SK-N-SH treated with all-trans-retinoic acid at 6 μM for 48 hours (cell line): Measurements from ENCODE around the gene GMNN.

ENCODE experiments used
- ATAC-seq: fragments of 200-7000 bp; cut with Tn5 transposase; 3 replicates; pipeline ENCODE4 v1.9.1; 2020; ENCODE audit warnings: mild to moderate bottlenecking, moderate library complexity
- ARNTL ChIP-seq: fragments of 450-650 bp; formaldehyde crosslinking; IDR thresholded peaks from 2 replicates; pipeline ENCODE4 v1.5.0; 2020; ENCODE audit warnings: low read depth, mild to moderate bottlenecking, moderate library complexity, borderline replicate concordance
- BACH2 ChIP-seq: fragments of 250-450 bp; sonication (Bioruptor Pico); IDR thresholded peaks from 2 replicates; pipeline ENCODE4 v1.9.0; 2021; ENCODE audit warnings: mild to moderate bottlenecking, borderline replicate concordance
- GLIS3 ChIP-seq: fragments of 250-450 bp; sonication (Bioruptor Pico); IDR thresholded peaks from 2 replicates; pipeline ENCODE4 v1.5.0; 2020; ENCODE audit warnings: mild to moderate bottlenecking, moderate library complexity
- ISL1 ChIP-seq: fragments of 250-450 bp; sonication (Bioruptor Pico); IDR thresholded peaks from 2 replicates; pipeline ENCODE4 v2.1.2; 2022; ENCODE audit warnings: mild to moderate bottlenecking, moderate library complexity
- OSR1 ChIP-seq: fragments of 250-450 bp; sonication (Bioruptor Pico); IDR thresholded peaks from 2 replicates; pipeline ENCODE4 v1.8.0; 2022; ENCODE audit warnings: moderate library complexity, mild to moderate bottlenecking, inconsistent platforms
- PPARA ChIP-seq: fragments of 250-450 bp; sonication (Bioruptor Pico); IDR thresholded peaks from 2 replicates; pipeline ENCODE4 v1.5.0; 2020; ENCODE audit warnings: mild to moderate bottlenecking, borderline replicate concordance
- RARB ChIP-seq: fragments of 250-450 bp; sonication (Bioruptor Pico); IDR thresholded peaks from 2 replicates; pipeline ENCODE4 v1.8.0; 2021; ENCODE audit warnings: mild to moderate bottlenecking, moderate library complexity
- SNAI2 ChIP-seq: fragments of 250-450 bp; sonication (Bioruptor Pico); IDR thresholded peaks from 2 replicates; pipeline ENCODE4 v1.5.0; 2020; ENCODE audit warnings: mild to moderate bottlenecking, moderate library complexity
- TCF4 ChIP-seq: fragments of 250-450 bp; sonication (Bioruptor Pico); IDR thresholded peaks from 2 replicates; pipeline ENCODE4 v1.8.0; 2021; ENCODE audit warnings: mild to moderate bottlenecking, moderate library complexity, borderline replicate concordance
- TOX ChIP-seq: fragments of 250-450 bp; sonication (Bioruptor Pico); IDR thresholded peaks from 2 replicates; pipeline ENCODE4 v1.8.0; 2021; ENCODE audit warnings: mild to moderate bottlenecking, moderate library complexity, borderline replicate concordance
- ZC3H10 ChIP-seq: fragments of 250-450 bp; sonication (Bioruptor Pico); IDR thresholded peaks from 2 replicates; pipeline ENCODE4 v1.5.1; 2021; ENCODE audit warnings: mild to moderate bottlenecking, moderate library complexity
- ZFP30 ChIP-seq: fragments of 450-650 bp; formaldehyde crosslinking; IDR thresholded peaks from 2 replicates; pipeline ENCODE4 v1.5.0; 2022; ENCODE audit warnings: mild to moderate bottlenecking, moderate library complexity
- ZNF565 ChIP-seq: fragments of 450-650 bp; formaldehyde crosslinking; conservative IDR thresholded peaks from 2 replicates; pipeline ENCODE4 v1.5.0; 2020; ENCODE audit warnings: low read depth, mild to moderate bottlenecking, moderate library complexity
- ZNF70 ChIP-seq: fragments of 450-650 bp; formaldehyde crosslinking; IDR thresholded peaks from 2 replicates; pipeline ENCODE4 v1.5.0; 2020; ENCODE audit warnings: mild to moderate bottlenecking, moderate library complexity
- ZNF8 ChIP-seq: fragments of 450-650 bp; formaldehyde crosslinking; IDR thresholded peaks from 2 replicates; pipeline ENCODE4 v1.5.0; 2020; ENCODE audit warnings: mild to moderate bottlenecking, moderate library complexity
- TF ChIP-seq, protein P1 (sequence below): fragments of 250-450 bp; sonication (Bioruptor Pico); IDR thresholded peaks from 2 replicates; pipeline ENCODE4 v1.5.1; 2020; ENCODE audit warnings: low read depth, mild to moderate bottlenecking, moderate library complexity
- TF ChIP-seq, protein P2 (sequence below): fragments of 250-450 bp; sonication (Bioruptor Pico); IDR thresholded peaks from 2 replicates; pipeline ENCODE4 v1.8.0; 2021; ENCODE audit warnings: low read depth, mild to moderate bottlenecking, moderate library complexity, borderline replicate concordance
- TF ChIP-seq, protein P3 (sequence below): fragments of 250-450 bp; sonication (Bioruptor Pico); IDR thresholded peaks from 2 replicates; pipeline ENCODE4 v1.5.1; 2021; ENCODE audit warnings: mild to moderate bottlenecking, moderate library complexity

GMNN gene

DNA sequence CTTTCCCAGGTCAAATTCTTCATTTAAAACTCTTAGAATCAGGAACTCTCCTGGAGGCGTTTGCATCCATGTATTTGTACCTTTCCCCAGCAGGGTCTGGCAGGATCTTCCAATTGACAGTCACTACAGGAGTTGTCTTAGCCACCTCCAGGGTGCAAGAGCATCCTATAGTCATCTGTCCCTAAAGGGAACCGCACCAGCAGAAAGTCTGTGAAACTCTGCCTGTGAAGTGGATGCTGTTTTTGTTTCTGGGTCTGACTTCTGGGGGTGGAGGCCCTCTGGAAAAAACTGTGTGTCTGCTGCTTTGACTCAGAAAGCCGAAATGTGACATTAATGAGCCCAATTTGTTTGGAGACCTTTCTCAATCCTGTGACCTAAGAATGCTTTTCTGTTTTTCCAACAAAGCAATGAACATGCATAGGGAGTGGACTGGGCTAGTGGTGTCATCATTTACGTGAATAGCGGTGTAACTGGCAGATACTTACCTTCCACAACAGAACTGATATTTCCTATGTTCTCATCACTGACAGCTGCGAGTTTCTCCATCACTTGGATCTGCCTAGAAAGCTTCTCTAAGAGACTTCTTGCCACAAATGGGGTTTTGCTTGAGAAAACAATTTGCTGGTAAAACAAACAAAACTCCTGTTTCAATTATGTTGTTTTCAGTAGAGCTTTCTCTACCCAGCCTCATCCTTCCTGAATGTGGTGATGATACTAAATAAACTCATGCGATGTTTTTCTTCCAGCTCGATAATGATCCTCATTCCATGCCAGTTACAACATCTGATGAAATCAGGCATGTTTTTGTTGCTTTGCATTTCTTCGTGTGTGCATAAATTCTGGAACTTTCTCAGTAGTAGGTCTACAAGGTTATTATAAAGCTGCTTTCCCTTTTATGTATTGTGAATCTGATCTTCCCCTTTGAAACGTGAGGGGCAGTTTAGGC lies 57.3 kb downstream of the GMNN start:
- no peak for ATAC-seq
- TF ChIP-seq ZC3H10 (CRISPR knock-in tag) = no peak
- TF ChIP-seq ZNF70 (CRISPR knock-in tag) = no peak; the same call in 1 of the 2 replicates
- TF ChIP-seq ZFP30 (CRISPR knock-in tag) = no peak
- TF ChIP-seq SNAI2 (CRISPR knock-in tag) = no peak
- TF ChIP-seq ARNTL (CRISPR knock-in tag) = no peak
- TF ChIP-seq RARB (CRISPR knock-in tag) = no peak
- TF ChIP-seq, protein P1, sequence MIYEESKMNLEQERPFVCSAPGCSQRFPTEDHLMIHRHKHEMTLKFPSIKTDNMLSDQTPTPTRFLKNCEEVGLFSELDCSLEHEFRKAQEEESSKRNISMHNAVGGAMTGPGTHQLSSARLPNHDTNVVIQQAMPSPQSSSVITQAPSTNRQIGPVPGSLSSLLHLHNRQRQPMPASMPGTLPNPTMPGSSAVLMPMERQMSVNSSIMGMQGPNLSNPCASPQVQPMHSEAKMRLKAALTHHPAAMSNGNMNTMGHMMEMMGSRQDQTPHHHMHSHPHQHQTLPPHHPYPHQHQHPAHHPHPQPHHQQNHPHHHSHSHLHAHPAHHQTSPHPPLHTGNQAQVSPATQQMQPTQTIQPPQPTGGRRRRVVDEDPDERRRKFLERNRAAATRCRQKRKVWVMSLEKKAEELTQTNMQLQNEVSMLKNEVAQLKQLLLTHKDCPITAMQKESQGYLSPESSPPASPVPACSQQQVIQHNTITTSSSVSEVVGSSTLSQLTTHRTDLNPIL = no peak

DNA sequence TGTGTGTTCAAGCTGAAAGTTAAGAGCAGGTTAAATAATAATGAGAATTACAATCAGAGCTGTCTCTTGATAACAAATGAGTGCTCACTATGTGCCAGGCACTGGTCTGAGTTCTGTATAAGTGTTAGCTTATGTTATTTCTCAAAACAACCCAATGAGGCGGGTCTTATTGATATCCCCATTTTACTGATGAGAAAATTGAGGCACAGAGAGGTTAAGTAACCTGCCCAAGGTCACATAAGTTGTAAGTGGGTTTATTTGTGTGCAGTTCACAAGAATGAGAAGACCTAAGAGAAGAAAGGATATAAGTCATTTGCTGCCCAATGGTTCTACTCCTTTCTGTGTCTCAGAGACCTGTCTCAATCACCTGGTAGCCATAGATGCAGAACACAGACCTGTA lies 58.1 kb downstream of the GMNN start:
- TF ChIP-seq TCF4 (no peak), SNAI2 (CRISPR knock-in tag) (no peak), BACH2 (CRISPR knock-in tag) (no peak), ZNF565 (no peak), OSR1 (CRISPR knock-in tag) (no peak), ISL1 (CRISPR knock-in tag) (no peak)
- TF ChIP-seq, protein P2, sequence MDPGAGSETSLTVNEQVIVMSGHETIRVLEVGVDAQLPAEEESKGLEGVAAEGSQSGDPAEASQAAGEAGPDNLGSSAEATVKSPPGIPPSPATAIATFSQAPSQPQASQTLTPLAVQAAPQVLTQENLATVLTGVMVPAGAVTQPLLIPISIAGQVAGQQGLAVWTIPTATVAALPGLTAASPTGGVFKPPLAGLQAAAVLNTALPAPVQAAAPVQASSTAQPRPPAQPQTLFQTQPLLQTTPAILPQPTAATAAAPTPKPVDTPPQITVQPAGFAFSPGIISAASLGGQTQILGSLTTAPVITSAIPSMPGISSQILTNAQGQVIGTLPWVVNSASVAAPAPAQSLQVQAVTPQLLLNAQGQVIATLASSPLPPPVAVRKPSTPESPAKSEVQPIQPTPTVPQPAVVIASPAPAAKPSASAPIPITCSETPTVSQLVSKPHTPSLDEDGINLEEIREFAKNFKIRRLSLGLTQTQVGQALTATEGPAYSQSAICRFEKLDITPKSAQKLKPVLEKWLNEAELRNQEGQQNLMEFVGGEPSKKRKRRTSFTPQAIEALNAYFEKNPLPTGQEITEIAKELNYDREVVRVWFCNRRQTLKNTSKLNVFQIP (CRISPR knock-in tag) = no peak
- ATAC-seq = no peak

DNA sequence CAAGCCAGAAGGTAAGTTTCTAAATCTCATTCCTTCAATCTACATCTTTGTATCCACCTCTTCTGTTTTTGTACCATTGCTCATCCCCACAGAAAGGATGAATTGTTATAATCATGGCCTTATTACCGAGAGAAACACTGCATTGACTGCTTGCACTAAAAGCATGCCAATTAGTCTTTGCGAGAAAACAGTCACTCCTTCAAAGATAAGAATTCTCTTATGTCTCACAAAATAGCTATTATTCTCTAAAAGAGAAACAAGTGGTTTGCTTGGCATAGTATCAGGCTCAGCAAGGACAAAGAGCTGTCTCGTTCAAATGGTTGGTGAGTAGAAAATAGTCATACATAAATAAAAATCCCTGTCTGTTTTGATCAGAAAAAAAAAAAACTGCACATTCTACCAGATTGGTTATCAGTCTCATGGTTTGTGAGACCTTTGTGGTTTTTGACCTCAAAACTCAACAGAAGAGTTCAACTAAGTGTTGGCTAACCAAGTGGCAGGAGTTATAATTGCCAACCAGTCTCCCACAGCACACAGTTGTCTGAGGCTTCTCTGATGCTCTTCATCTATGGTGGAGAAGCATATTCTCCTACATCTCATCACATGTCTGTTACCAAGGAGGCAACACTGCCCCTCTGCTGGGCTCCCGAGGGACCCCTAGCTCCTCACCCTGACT lies 59.1 kb downstream of the GMNN start:
- no peak for TF ChIP-seq GLIS3
- no peak for TF ChIP-seq BACH2 (CRISPR knock-in tag)
- no peak for TF ChIP-seq ISL1 (CRISPR knock-in tag)
- TF ChIP-seq TOX (CRISPR knock-in tag) = no peak
- TF ChIP-seq ZNF8 (CRISPR knock-in tag) = no peak
- no peak for TF ChIP-seq PPARA (CRISPR knock-in tag)
- TF ChIP-seq ZC3H10 (CRISPR knock-in tag) = no peak
- TF ChIP-seq, protein P3, sequence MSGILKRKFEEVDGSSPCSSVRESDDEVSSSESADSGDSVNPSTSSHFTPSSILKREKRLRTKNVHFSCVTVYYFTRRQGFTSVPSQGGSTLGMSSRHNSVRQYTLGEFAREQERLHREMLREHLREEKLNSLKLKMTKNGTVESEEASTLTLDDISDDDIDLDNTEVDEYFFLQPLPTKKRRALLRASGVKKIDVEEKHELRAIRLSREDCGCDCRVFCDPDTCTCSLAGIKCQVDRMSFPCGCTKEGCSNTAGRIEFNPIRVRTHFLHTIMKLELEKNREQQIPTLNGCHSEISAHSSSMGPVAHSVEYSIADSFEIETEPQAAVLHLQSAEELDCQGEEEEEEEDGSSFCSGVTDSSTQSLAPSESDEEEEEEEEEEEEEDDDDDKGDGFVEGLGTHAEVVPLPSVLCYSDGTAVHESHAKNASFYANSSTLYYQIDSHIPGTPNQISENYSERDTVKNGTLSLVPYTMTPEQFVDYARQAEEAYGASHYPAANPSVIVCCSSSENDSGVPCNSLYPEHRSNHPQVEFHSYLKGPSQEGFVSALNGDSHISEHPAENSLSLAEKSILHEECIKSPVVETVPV (CRISPR knock-in tag) = no peak
- no peak for ATAC-seq
